Cardiac fibroblast (primary cell): ENCODE results near the gene ZC3H18.

ENCODE experiments used
- DNase-seq, 2 donors: peaks; one replicate each; pipeline versions ENCODE4 v3.0.0 to v3.0.0-alpha.2; 2010; ENCODE audit warnings: low read depth in 2 of 2
- H3K4me3 ChIP-seq, 2 donors: replicated peaks in 1 of 2; 1 replicate in 1 of 2; 2 replicates in 1 of 2; pipeline ENCODE4 v1.5.1; 2011; ENCODE audit warnings: low read depth in 2 of 2, low read length in 2 of 2, mild to moderate bottlenecking in 2 of 2, moderate library complexity in 1 of 2
- TF ChIP-seq, protein P1 (sequence below): IDR thresholded peaks from one replicate; pipeline ENCODE4 v1.5.1; 2011; ENCODE audit warnings: low read depth, mild to moderate bottlenecking, low read length, inconsistent platforms

ZC3H18 gene

DNA sequence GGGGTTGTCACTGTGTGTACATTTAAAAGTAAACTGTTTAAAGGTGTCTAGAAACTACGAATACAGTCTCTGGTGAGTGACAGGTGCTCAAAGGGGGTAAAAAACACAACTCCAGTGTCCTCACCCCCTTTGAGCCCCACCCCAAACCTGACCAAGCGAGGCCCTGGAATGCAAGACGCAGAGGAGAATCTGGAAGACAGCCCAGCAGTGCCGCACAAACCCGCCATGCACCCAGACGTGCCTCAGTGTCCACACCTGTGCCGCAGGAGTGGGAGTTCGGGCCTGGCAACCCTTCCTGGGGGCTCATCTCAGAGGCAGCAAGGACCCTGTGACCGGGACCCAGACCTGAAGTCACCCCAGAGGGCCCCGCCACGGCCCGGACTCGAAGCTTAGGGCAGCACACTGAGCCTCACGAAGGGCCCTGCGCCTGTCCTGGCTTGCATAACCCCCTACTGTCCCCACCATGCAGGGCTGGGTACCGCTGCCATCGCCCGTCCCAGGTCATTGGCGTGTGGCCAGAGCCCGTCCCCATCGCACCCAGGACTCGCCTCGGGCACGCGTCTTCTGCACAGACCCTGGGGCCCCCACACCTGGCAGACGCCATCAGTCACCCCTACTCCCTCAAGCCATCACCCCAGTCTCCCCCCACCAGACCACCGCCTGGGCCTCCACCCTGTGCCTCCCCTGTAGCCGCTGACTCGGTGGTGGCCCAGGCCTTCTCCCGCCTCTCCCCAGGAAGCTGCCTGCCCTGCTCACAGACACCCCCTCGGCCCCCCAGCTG, 33.0 kb upstream of the ZC3H18 start:
- H3K4me3 ChIP-seq: no peak overlapping the region
- no peak for DNase-seq
- TF ChIP-seq, protein P1, sequence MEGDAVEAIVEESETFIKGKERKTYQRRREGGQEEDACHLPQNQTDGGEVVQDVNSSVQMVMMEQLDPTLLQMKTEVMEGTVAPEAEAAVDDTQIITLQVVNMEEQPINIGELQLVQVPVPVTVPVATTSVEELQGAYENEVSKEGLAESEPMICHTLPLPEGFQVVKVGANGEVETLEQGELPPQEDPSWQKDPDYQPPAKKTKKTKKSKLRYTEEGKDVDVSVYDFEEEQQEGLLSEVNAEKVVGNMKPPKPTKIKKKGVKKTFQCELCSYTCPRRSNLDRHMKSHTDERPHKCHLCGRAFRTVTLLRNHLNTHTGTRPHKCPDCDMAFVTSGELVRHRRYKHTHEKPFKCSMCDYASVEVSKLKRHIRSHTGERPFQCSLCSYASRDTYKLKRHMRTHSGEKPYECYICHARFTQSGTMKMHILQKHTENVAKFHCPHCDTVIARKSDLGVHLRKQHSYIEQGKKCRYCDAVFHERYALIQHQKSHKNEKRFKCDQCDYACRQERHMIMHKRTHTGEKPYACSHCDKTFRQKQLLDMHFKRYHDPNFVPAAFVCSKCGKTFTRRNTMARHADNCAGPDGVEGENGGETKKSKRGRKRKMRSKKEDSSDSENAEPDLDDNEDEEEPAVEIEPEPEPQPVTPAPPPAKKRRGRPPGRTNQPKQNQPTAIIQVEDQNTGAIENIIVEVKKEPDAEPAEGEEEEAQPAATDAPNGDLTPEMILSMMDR: no peak

DNA sequence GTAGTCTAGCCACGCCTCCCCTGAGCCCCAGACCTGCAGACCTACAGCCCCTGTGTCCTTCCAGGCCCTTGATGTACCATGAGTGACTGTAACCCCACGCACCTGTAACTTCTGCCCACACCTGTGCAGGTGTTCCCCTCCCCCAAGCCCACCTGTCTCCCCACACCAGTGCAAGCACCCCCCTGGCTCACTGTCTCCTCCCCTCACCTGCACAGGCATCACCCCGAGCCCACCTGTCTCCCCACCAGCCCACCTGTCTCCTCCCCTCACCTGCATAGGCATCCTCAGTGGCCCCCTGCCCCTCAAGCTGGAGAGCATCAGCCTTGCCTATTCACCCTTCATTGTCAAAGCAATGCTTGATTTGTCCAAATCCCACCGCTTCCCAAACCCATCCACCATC, 32.3 kb upstream of the ZC3H18 start:
- DNase-seq: no peak
- TF ChIP-seq, protein P1: no peak
- H3K4me3 ChIP-seq: no peak overlapping the region

DNA sequence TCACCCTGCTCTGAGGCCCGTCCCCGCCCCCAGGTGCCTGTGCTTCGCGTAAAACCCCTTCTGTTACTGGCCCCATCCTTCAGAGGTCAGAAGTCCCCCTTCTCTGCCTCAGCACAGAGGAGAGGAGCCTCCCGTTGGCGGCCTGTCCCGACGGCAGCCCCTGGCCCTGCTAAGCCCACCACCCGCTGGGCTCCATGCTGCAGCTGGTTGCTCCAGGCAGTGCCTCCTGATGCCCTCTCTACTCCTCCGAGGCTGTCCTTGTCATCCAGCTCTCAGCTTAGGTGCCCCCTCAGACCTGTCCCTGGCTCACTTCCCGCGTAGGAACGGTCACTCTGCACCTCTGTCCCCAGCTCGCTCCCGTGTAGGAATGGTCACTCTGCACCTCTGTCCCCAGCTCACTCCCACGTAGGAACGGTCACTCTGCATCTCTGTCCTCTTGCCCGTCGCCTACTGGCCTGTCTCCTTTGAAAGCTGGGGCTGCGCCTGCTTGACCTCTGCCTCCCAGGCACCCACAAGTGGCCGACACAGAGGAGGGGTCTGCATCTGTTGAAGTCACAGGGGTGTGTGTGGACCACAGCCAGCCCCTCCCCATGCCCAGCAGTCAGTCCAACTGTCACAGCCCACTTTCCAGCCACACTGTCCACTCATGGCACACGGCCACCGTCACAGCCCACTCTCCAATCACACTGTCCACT, 31.7 kb upstream of the ZC3H18 start:
- no peak for DNase-seq
- TF ChIP-seq, protein P1: no peak
- H3K4me3 ChIP-seq: no peak overlapping the region

DNA sequence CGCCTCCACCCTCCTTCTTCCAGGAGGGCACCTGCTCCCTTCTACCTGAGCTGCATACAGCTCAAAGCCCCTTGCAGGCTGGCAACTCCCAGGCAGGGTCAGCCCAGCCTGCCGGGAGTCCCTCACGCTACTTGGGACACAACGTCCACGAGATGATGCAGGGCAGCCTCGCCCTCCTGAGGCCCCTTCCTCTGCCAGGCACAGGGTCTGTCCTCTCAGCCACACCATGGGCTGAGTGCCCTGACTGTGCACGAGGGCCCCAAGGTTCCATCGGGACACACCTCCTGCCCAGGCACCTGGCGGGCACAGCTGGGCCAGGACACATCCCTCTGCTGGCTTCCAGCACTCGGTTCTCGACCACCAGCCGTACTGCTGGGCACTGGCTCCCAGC, 30.9 kb upstream of the ZC3H18 start:
- TF ChIP-seq, protein P1: no peak
- H3K4me3 ChIP-seq: no peak overlapping the region
- DNase-seq: no peak

DNA sequence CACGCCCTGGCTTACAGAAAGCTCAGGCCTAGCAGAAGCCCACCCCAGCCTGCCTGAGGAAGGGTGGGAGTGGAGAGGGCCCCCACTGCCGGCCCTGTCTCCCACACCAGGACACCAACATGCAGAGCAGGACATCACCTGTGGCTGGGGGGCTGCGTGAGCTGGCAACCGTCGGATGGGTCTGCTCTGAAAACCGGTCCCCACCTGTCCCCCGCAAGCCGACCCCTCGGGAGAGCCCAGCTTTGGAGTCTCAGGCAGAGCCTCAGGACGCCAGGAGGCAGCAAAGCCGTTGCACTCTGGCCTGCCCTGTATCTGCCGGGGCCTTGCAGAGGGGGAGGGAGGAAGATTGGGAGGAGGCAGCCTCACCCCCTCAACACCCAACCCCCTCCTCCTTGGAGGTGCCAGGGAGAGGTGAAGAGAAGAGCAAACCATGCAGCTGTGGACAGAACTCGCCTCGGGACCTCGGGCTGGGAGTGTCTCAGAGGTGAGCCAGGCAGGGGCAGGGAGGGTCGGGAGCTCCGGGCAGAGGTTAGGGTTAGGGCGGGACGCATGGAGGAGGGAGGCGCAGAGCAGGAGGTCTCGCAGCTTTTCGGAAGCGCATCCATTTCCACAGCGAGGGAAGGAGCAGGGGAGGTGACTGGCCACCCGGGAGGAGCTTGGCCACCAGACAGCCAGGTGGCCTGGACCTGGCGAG, 30.4 kb upstream of the ZC3H18 start:
- no peak overlapping the region for H3K4me3 ChIP-seq
- DNase-seq: no peak
- TF ChIP-seq, protein P1: no peak

DNA sequence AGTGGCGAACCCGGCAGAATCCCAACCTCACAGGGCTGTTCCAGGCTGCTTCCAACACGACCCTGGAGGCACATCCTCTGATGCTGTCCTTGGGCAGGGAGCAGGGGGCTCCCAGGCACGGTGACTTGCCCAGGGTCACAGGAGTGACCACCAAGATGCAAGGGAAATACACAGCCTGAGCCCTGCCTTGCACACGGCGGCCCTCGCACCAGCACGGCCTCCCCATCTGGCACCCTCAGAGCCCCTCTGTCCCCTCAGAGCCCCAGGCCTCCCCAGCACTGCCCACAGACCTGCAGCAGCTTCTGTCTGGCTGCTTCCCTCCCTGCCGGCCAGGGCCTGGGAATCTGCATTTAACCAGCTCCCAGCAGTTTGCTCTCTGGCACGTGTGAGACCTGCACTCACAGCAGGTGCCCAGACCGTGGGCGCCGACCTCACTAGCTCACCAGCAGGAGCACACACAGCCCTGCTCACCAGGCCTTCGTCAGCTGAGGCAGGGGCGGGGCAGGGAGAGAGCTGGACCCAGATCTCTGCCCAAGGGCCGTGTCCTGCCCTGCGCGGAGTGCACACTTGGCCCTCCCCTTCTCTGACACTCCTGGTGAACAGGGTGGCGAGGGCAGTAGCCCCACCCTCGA, 29.7 kb upstream of the ZC3H18 start:
- no peak overlapping the region for H3K4me3 ChIP-seq
- TF ChIP-seq, protein P1: no peak
- no peak for DNase-seq
